Superior temporal gyrus (tissue), 1 donor: Measurements from ENCODE around the gene TNS2.
"Not testable (repeated sequence)": the region's sequence is repeated elsewhere in the genome, so short reads cannot be mapped to it uniquely, and the experiment has no call there.

ENCODE experiments used
- DNase-seq: peaks from one replicate; pipeline ENCODE4 v3.0.0-alpha.2; 2016; ENCODE audit errors: extremely low spot score

The TNS2 gene

GRCh38 chr12:53049571-53050318 lies at the start of gene TNS2:
TNS2 (plus strand) TSS chr12:53050065; CDS start chr12:53050186, 121 bp downstream.
- DNase-seq: peak; percentile 48

GRCh38 chr12:53004178-53004577 lies 45.7 kb upstream of the TNS2 start:
- DNase-seq: no peak

GRCh38 chr12:53004582-53004981 lies 45.3 kb upstream of the TNS2 start:
- no peak for DNase-seq

GRCh38 chr12:53005215-53005985 lies 44.5 kb upstream of the TNS2 start:
- DNase-seq: no peak

GRCh38 chr12:53005986-53006809 lies 43.7 kb upstream of the TNS2 start, which contains the start of gene EIF4B:
EIF4B (plus strand) TSS chr12:53006456; CDS start chr12:53006484, 28 bp downstream.
- peak; percentile 98 for DNase-seq

- DNase-seq: peak; percentile 67
These were observed 43.0 kb upstream of the TNS2 start for GRCh38 chr12:53006810-53007309.

- no peak for DNase-seq
These were observed 42.5 kb upstream of the TNS2 start for GRCh38 chr12:53007343-53007742.

- DNase-seq: not testable (repeated sequence)
These were observed 41.1 kb upstream of the TNS2 start for GRCh38 chr12:53008760-53009159.

GRCh38 chr12:53010955-53011354 lies 38.9 kb upstream of the TNS2 start:
- no peak for DNase-seq

- no peak for DNase-seq
These were observed 38.0 kb upstream of the TNS2 start for GRCh38 chr12:53011889-53012288.

- DNase-seq: no peak
These were observed 36.9 kb upstream of the TNS2 start for GRCh38 chr12:53012928-53013327.

GRCh38 chr12:53014709-53015108 lies 35.2 kb upstream of the TNS2 start:
- DNase-seq: no peak

- DNase-seq: no peak
These were observed 24.6 kb upstream of the TNS2 start for GRCh38 chr12:53025250-53025649.

- not testable (repeated sequence) for DNase-seq
These were observed 22.9 kb upstream of the TNS2 start for GRCh38 chr12:53027014-53027413.

- no peak for DNase-seq
These were observed 18.2 kb upstream of the TNS2 start for GRCh38 chr12:53031616-53032015.

GRCh38 chr12:53033832-53034231 lies 16.0 kb upstream of the TNS2 start:
- DNase-seq: not testable (repeated sequence)

GRCh38 chr12:53034459-53034858 lies 15.4 kb upstream of the TNS2 start:
- no peak for DNase-seq

- DNase-seq: no peak
These were observed 13.1 kb upstream of the TNS2 start for GRCh38 chr12:53036802-53037201.

GRCh38 chr12:53039851-53040250 lies 10.0 kb upstream of the TNS2 start:
- no peak for DNase-seq

- DNase-seq: no peak
These were observed 7.0 kb upstream of the TNS2 start for GRCh38 chr12:53042607-53043454.

- DNase-seq: peak; percentile 79
These were observed 5.7 kb upstream of the TNS2 start for GRCh38 chr12:53044052-53044581.
